K562 (cell line): ENCODE data around the gene DNAJC18. TPM values are rescaled to one million over a fixed set of nuclear protein-coding genes. Genes with fewer than 3 reads are reported as not detected.

Experiments used
- ARNT ChIP-seq, 2 experiments: fragments of 450-650 bp; IDR thresholded peaks; 2 replicates each; pipeline ENCODE4 v1.6.1; 2016; ENCODE audit warnings: mild to moderate bottlenecking in 1 of 2
- ATF2 ChIP-seq: sonication (generic); formaldehyde crosslinking; IDR thresholded peaks from 2 replicates; pipeline ENCODE4 v1.8.1; 2022; ENCODE audit warnings: missing genetic modification reagents
- BCLAF1 ChIP-seq, 2 experiments: fragments of 450-650 bp in 1 of 2; IDR thresholded peaks; 2 replicates each; pipeline ENCODE4 v1.6.1; 2011 to 2017; ENCODE audit warnings: low read depth in 2 of 2, antibody characterized with exemption in 1 of 2, borderline replicate concordance in 1 of 2, low read length in 1 of 2, mild to moderate bottlenecking in 1 of 2, mixed read lengths in 1 of 2; ENCODE audit not compliant: control insufficient read depth in 1 of 2
- CREM ChIP-seq: IDR thresholded peaks from 2 replicates; pipeline ENCODE4 v1.6.1; 2014; ENCODE audit warnings: antibody characterized with exemption, low read depth
- HDAC2 ChIP-seq: fragments of 450-650 bp; IDR thresholded peaks from 2 replicates; pipeline ENCODE4 v1.6.1; 2016; ENCODE audit warnings: mild to moderate bottlenecking
- LEF1 ChIP-seq: fragments of 450-650 bp; IDR thresholded peaks from 2 replicates; pipeline ENCODE4 v1.6.1; 2016; ENCODE audit warnings: mild to moderate bottlenecking
- MNT ChIP-seq, 2 experiments: fragments of 450-650 bp; conservative IDR thresholded peaks; 2 replicates each; pipeline ENCODE4 v1.6.1; 2017; ENCODE audit warnings: mild to moderate bottlenecking in 2 of 2, moderate library complexity in 2 of 2
- NONO ChIP-seq, 2 experiments: fragments of 200-400 bp in 1 of 2; fragments of 450-650 bp in 1 of 2; formaldehyde crosslinking in 1 of 2; IDR thresholded peaks; 2 replicates each; pipeline ENCODE4 v1.6.1; 2017; ENCODE audit warnings: low read depth in 2 of 2, mild to moderate bottlenecking in 2 of 2, moderate library complexity in 2 of 2, low read length in 1 of 2
- PHF20 ChIP-seq: fragments of 450-650 bp; IDR thresholded peaks from 2 replicates; pipeline ENCODE4 v1.6.1; 2018; ENCODE audit not compliant: partially characterized antibody
- POLR2H ChIP-seq: IDR thresholded peaks from 2 replicates; pipeline ENCODE4 v1.6.1; 2016; ENCODE audit warnings: missing genetic modification characterization, low read depth, mild to moderate bottlenecking, control low read depth, missing compliant biosample characterization, moderate library complexity
- RB1 ChIP-seq: fragments of 450-650 bp; IDR thresholded peaks from 2 replicates; pipeline ENCODE4 v1.6.1; 2017; ENCODE audit warnings: low read depth, mild to moderate bottlenecking
- SMAD4 ChIP-seq: fragments of 250-450 bp; sonication (Bioruptor Pico); conservative IDR thresholded peaks from 2 replicates; pipeline ENCODE4 v1.8.0; 2021; ENCODE audit warnings: inconsistent platforms, mild to moderate bottlenecking, moderate library complexity
- SMARCC2 ChIP-seq: fragments of 450-650 bp; IDR thresholded peaks from 2 replicates; pipeline ENCODE4 v1.6.1; 2017; ENCODE audit warnings: antibody characterized with exemption, moderate library complexity, mild to moderate bottlenecking, low read depth
- TCF3 ChIP-seq: sonication (generic); formaldehyde crosslinking; IDR thresholded peaks from 2 replicates; pipeline ENCODE4 v1.4.0; 2020; ENCODE audit warnings: mild to moderate bottlenecking, missing genetic modification reagents
- TFAP4 ChIP-seq: sonication (generic); formaldehyde crosslinking; IDR thresholded peaks from 2 replicates; pipeline ENCODE4 v1.8.0; 2022; ENCODE audit warnings: missing genetic modification reagents, mild to moderate bottlenecking, moderate library complexity, borderline replicate concordance
- ZNF232 ChIP-seq: sonication (generic); formaldehyde crosslinking; IDR thresholded peaks from 2 replicates; pipeline ENCODE4 v1.8.0; 2022; ENCODE audit warnings: mild to moderate bottlenecking, missing genetic modification reagents
- polyA plus RNA-seq, 8 experiments: library from polyadenylated mRNA; depleted of rRNA in 4 of 8; stranded (reverse) in 5 of 8; unstranded in 3 of 8; fragments of >200 nt; fragmentation: Nextera tagmentation in 2 of 8; fragmentation: Illumina TruSeq in 1 of 8; extraction: Ambion mirVana in 2 of 8; extraction: Trizol in 1 of 8; gene quantifications; 2 replicates each; pipeline versions ENCODE4 v1.2.1 to v1.2.3, GENCODE V29; 2011 to 2014; ENCODE audit warnings: inconsistent platforms in 1 of 8, missing spikeins in 1 of 8
- total RNA-seq, 7 experiments: library from RNA; depleted of rRNA in 6 of 7; stranded (reverse); fragments of >200 nt in 6 of 7; fragmentation: Illumina TruSeq in 2 of 7; extraction: Trizol in 2 of 7; gene quantifications; 2 replicates each; pipeline versions ENCODE4 v1.2.1 to v1.2.3, GENCODE V29; 2011 to 2021; ENCODE audit warnings: low replicate concordance in 1 of 7
- TF ChIP-seq, protein P1 (sequence below): sonication (generic); formaldehyde crosslinking; IDR thresholded peaks from 2 replicates; pipeline ENCODE4 v1.8.0; 2022; ENCODE audit warnings: missing genetic modification reagents, mild to moderate bottlenecking, borderline replicate concordance

DNAJC18 gene
- total and polyA plus RNA-seq, 9 of the 15 experiments (the other 6 are each of a cell fraction or from before 2014, with no cell fraction given) = 1.5 to 13.3 (median 7.5) TPM

DNA sequence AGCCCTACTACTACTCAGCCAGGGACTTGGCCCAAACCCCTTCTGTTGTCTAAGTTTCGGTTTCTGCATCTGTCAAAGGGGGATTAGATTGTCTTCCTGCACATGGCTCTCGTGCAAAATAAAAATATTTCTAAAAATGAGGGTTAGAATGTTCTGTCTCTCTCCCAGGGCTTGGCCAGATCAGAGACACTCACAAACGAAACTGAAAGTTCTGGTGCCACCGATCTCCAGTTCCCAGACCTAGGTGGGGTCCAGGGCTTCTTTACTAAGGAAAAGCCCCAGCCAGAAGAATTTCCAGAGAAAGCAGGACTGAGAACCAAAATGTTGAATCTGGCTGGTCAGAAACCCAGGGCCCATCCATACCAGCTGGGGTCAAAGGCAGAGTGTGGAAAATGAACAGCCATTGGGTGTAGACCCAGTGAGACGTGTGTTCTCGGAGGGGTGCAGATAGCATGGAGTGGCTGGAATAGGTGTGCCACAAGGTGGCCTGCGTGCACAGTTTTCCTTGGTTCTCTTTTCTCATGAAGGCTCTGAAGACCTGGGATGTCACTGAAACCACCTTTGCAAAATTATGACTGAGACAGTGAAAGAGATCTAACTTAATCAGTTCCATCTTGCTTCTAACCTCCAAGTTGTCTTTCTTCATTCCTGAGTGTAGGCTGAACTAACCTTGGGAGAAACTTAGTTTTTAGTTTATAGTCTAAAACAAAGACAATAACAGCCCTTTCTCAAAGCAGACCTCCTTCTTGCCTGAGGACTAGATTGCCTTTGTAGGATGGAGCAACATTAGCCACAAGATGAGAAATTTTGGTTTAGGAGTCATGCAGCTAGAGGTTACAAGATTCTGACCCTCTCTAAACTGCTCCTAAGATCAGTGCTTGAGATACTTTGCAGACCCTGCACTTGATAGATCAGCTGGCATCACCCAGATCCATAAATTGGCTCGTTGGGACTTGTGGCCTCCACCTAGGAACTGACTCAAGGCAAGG, 54.0 kb downstream of the DNAJC18 start (continued):
- TF ChIP-seq SMAD4 (CRISPR knock-in tag) = no peak
- TF ChIP-seq BCLAF1 (IDR thresholded peaks at IDR 0.05; ENCODE audit: borderline replicate concordance in 1 of 2, control insufficient read depth in 1 of 2, low read depth in 2 of 2, low read length in 1 of 2) = no peak
- TF ChIP-seq TCF3 (CRISPR knock-in tag) = 0 out of 2 replicates have a peak, but pooled peaks have one; percentile 12
- peak; percentile 56; the same call in 1 of the 2 replicates for TF ChIP-seq TFAP4 (CRISPR knock-in tag)
- TF ChIP-seq NONO (IDR thresholded peaks at IDR 0.05; ENCODE audit: low read depth in 2 of 2, low read length in 1 of 2) = no peak
- peak in 1 of 2 experiments; percentile 55; a peak in 1 of 4 replicates for TF ChIP-seq MNT (conservative IDR thresholded peaks at IDR 0.05)
- no peak for TF ChIP-seq PHF20
- no peak for TF ChIP-seq ATF2
- no peak for TF ChIP-seq ZNF232
- TF ChIP-seq SMARCC2 = no peak; the same call in 1 of the 2 replicates
- TF ChIP-seq CREM = peak; percentile 34; the same call in 1 of the 2 replicates
- TF ChIP-seq ARNT (IDR thresholded peaks at IDR 0.05) = peak in 1 of 2 experiments; percentile 44; a peak in 1 of 4 replicates
- peak; percentile 20; the same call in 1 of the 2 replicates for TF ChIP-seq RB1
- no peak for TF ChIP-seq POLR2H (tag)
- TF ChIP-seq LEF1 = no peak
- TF ChIP-seq, protein P1, sequence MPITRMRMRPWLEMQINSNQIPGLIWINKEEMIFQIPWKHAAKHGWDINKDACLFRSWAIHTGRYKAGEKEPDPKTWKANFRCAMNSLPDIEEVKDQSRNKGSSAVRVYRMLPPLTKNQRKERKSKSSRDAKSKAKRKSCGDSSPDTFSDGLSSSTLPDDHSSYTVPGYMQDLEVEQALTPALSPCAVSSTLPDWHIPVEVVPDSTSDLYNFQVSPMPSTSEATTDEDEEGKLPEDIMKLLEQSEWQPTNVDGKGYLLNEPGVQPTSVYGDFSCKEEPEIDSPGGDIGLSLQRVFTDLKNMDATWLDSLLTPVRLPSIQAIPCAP = no peak
- peak; percentile 52; the same call in 1 of the 2 replicates for TF ChIP-seq HDAC2
